Amniotic epithelial cell (primary cell): ENCODE data around the gene NHLRC4.

Experiments
- DNase-seq: peaks from one replicate; pipeline ENCODE4 v3.0.0-alpha.2; 2010; ENCODE audit warnings: low read depth

The NHLRC4 gene

GRCh38 chr16:598823-599739 is 32.3 kb downstream of the NHLRC4 start:
- DNase-seq: no peak

GRCh38 chr16:600781-601180 is 34.0 kb downstream of the NHLRC4 start:
- DNase-seq: no peak

GRCh38 chr16:603933-604332 is 37.1 kb downstream of the NHLRC4 start:
- no peak for DNase-seq

GRCh38 chr16:606656-607307 is 40.0 kb downstream of the NHLRC4 start:
- no peak for DNase-seq

GRCh38 chr16:608019-608418 is 41.2 kb downstream of the NHLRC4 start:
- no peak for DNase-seq

- no peak for DNase-seq
These were observed 42.5 kb downstream of the NHLRC4 start for GRCh38 chr16:609316-609715.

GRCh38 chr16:609984-610383 is 43.2 kb downstream of the NHLRC4 start:
- DNase-seq: no peak

- DNase-seq: no peak
These were observed 43.9 kb downstream of the NHLRC4 start for GRCh38 chr16:610513-611381.

- DNase-seq: no peak
These were observed 48.3 kb downstream of the NHLRC4 start for GRCh38 chr16:615122-615521.

GRCh38 chr16:616733-617586 is 50.2 kb downstream of the NHLRC4 start:
- no peak for DNase-seq

- no peak for DNase-seq
These were observed 51.0 kb downstream of the NHLRC4 start for GRCh38 chr16:617855-618254.
